Stimulated activated CD4-positive, alpha-beta T cell treated with anti-CD3 and anti-CD28 coated beads, Interleukin-1b, Interleukin-23, amount 100 ng/mL, for 1 hour (primary cell): ENCODE measurements around the gene ZDHHC11.
"Not testable (repeated sequence)": the region's sequence is repeated elsewhere in the genome, so short reads cannot be mapped to it uniquely, and the experiment has no call there.

Experiments used
- DNase-seq, 2 donors: peaks; one replicate each; pipeline ENCODE4 v3.0.0-alpha.2; 2020; ENCODE audit warnings: low read depth in 2 of 2

The ZDHHC11 gene

DNA sequence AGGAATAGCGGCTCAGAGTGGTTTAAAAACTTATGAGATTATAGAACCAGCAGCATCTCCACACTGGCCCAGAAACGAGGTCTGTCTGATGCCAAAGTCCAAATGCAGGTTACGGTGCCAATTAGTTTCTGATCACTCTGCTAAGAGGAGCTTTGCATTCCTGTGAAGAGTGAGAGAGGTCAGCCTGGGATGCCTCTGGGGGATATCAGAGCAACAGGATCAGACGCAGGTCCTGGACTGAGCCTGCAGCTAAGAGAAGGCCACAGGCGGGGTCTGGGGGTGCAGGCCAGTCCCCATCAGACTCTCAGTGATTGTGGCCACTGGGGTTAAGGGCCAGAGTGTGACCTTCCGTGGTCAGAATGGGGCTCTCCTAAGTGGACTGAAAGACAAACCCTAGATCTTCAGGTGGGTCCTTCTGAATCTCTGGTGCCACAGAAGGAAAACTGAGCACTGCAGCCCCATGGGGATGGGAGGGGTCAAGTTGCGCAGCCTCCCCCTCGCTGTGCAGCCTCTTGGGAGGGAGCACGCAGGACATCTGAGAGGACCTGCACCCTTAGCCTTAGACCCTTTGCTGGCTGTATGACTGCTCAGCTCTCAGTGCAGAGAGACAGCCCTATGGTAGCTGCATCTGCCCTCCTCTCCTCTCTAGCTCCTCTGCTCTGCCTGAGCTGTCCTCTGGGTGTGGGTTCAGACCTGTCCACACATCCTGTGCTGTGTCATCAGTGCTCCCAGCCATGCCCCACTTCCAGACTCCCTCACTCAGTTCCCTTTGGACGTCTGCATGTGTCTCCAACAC lies 42.9 kb downstream of the ZDHHC11 start:
- DNase-seq, result not testable (repeated sequence)

- DNase-seq, result no peak
These were observed 49.3 kb downstream of the ZDHHC11 start for GRCh38 chr5:801472-801871.

DNA sequence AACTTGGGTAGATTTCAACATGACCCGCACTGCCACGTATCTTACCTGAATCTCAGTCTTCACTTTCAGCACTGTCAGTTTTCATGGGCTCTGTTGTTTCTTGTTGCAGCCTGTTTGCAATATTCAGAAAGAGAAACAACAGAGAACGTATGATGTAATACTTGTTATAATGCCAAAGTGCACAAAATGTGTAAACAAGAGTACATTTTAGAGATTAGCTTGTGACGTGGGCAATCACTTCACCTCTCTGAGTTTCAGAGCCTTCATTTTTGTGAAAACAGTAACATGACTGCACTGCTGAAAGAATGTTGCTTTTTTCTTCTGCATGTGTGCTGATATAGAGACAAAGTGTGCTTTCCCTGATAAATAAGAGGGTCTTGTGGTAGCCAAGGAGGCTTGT lies 49.7 kb downstream of the ZDHHC11 start:
- not testable (repeated sequence) for DNase-seq

- not testable (repeated sequence) for DNase-seq
These were observed 52.2 kb downstream of the ZDHHC11 start for GRCh38 chr5:798505-799138.

DNA sequence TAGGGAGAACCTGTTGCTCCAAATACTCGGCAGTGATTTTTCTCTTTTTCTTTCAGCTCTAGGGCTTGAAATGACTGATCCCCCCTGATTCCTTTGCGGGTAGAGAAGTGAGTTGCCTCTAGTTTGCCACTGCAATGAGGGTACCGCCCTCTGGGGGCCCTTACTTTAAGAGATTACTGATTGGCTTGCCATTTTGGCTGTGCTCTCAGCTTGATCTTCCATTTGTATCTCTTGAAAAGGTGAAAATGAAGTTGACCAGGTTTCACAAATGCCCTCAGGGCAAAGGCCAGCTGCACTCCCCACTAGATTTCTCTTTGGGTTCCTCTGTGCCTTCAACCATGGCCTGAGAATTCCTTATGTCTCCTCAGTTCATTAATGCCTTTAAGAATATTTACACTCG lies 52.8 kb downstream of the ZDHHC11 start:
- DNase-seq, result not testable (repeated sequence)

- not testable (repeated sequence) for DNase-seq
These were observed 54.9 kb downstream of the ZDHHC11 start for GRCh38 chr5:795873-796272.

DNA sequence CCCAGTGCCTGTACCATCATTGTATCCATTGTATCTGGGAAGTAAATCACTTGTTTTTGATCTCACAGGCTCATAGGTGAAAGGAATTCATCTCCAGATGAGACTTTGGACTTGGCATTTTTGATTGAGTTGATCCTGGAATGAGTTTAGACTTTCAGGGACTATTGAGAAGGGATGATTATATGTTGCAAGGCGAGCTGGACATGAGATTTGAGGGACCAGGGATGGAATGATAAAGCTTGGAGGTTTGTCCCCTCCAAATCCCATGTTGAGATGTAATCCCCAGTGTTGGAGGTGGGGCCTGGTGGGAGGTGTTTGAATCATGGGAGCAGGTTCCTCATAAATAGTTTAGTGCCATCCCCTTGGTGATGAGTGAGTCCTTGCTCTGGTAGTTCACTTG lies 55.8 kb downstream of the ZDHHC11 start:
- not testable (repeated sequence) for DNase-seq

DNA sequence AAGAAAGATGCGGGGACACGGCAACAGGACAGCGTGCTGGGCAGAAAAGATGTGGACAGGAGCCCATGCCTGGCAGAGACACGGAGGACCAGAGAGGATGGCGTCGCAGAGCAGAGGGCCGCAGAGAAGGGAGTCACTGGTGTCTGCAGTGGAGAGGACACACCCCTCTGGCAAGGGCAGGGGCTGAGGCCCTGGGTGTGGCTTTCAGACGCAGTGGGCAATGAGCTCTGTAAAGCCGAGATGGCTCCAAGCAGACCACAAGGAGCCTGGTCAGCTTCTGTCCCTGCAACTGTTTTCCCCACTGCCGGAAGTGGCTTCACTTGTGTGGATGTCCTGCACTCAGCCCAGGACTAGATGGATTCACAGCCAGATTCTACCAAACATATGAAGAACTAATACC lies 62.1 kb downstream of the ZDHHC11 start:
- not testable (repeated sequence) for DNase-seq

- not testable (repeated sequence) for DNase-seq
These were observed 62.9 kb downstream of the ZDHHC11 start for GRCh38 chr5:787857-788233.

DNA sequence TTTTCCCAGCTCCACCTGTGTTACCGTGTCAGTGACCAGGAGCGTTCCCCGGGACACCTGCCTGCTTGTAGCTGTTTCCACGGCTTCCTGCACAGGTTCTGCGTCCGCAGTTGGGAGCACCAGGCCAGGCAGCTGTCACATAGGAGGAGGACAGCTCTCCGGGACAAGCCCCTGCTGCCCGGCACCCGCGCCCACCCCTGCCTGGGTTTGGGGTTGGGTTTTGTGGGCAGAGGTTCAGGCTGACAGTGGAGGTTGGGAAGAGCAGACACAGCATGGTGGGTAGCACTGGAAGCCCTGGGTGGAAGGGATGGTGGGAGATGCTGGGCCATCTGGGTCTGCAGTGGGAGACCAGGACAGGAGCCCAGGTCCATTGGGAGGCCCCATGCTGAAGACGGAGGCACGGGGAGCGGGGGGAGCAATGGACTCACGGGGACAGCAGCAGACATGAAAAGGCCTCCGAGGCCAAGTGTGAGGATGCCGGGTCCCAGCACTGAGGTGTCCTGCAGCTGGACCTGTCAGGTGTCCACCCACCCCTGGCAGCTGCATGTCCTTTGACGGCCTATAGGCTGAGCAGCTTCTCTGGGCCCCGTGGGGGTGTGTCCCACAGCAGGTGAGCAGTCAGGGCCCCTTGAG lies 63.4 kb downstream of the ZDHHC11 start:
- not testable (repeated sequence) for DNase-seq

DNA sequence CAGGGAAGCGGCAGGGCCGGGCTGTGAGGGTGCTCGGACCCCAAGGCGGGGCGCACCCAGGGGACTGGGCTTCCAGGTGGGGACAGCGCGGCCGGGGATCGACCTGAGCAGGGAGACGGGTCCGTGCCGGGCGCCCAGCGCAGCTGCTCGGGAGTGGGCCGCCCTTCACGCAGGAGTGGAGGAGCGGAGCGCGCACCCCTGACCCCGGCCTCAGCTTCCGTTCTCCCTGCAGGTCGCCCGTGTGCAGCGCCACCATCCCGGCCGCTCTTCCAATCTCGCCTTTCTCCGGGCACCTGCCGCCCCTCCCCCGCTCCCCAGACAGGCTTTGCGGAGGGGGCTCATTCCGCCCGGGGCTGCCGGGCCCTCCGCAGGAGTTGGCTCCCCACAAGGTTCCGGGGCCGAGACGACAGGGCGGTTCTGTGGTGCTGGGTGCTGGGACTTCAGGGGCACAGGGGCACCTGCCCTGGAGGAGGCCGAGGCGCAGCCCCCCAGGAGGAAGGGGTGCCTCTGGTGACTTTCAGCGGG lies 65.5 kb downstream of the ZDHHC11 start:
- not testable (repeated sequence) for DNase-seq

DNA sequence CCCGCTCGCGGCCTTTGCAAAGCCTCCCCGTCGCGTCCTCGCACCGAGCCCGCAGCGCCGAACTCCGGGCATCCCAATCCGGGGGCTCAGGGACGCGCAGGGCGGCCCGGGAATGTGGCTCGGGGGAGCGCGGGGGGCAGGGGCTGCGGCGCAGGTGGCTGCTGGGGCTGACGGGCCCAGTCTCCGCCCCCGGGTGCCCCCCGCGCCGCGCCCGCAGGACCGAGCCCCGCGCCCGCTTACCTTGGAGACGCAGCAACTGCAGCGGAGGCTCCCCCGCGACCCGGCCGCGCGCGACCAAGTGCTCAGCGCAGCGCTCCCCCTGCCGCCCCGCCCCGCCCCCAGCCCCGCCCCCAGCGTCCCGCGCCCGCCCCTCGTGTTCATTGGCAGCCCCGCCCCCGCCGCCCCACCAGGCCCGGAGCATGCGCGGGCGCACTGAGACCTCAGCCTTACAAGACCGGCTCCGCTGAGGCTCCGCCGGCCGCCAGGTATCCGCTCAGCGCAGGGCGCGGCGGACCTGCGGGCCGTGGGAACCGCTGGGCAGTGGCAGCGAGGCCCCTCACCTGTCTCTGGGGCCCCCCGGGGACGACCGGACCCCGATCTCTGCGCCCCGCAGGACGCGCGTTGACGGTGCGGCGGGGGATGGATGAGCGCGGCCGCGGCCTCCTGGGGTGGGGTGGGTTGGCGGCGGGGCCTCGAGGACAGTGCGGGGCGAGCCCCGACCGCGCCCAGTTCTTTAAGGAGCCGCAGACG lies 66.2 kb downstream of the ZDHHC11 start, which contains the start of gene ZDHHC11B:
ZDHHC11B (minus strand) TSS at position 302 of the 750 bp plus-strand sequence. CDS start 17,810 bp downstream, outside the sequence.
- DNase-seq, result peak; percentile 89 to 93

DNA sequence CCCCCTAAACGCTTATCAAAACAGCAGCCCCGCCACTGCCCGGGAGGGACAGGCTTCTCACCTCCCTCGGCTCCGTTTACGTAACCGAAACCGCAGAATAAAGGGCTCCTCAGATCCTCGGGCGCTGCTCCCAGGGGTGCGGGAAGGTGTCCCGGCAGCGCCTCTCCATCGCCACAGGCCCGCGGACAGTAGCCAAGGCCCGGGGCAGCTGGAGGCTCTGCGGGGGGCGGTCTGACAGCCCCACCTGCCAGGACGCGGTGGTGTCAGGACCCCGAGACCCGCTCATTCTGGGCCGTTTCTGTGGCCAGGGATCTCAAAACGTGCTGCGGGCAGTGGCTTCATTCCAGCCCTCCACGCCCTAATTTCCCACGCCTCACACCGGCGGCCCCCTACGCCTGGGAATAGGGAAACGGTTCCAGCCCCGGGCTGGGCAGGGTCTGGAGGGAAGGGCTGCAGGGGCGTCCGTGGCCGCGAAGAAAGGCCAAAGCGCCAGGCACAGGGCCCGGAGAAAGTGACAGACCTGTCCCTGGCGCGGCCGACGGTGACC lies 66.8 kb downstream of the ZDHHC11 start:
- DNase-seq, result not testable (repeated sequence)

- not testable (repeated sequence) for DNase-seq
These were observed 67.6 kb downstream of the ZDHHC11 start for GRCh38 chr5:783049-783802.

DNA sequence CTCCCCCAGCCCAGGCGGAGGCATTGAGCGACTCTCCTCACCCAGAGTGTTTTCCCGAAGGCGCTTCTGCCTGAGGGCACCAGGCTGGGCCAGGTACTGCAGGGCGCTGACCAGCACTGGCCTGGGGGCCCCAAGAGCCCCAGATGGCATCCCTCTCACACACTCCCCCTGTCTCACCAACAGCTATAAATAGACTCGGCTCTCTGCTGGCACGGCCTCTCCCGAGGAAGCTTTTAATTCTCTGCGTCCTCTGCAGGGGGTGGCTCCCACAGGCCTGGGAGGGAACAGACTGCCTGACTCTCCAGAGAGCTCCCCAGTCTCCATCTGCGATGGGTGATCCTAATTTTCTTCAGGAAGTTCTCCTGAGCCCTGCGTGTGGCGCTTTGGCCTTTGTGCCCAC lies 68.4 kb downstream of the ZDHHC11 start:
- not testable (repeated sequence) for DNase-seq

DNA sequence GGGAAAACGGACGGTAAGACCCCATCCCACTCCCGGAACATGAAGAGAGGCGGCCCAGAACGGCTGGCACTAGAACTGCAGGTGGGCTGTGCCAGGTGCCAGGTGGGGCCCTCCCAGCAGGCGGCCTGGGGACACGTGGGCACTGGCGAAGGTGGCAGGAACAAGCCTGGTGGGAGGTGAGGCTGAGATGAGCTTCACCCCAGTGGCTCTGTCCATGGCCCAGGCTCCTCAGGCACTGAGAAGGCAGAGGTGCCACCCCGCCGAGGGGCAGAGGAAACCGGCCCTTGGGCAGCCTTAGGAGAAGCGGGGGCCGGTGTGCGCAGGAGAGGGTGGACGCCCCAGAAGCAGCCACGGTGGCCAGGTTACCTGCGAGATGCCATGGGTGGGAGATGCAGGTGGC lies 70.2 kb downstream of the ZDHHC11 start:
- not testable (repeated sequence) for DNase-seq

DNA sequence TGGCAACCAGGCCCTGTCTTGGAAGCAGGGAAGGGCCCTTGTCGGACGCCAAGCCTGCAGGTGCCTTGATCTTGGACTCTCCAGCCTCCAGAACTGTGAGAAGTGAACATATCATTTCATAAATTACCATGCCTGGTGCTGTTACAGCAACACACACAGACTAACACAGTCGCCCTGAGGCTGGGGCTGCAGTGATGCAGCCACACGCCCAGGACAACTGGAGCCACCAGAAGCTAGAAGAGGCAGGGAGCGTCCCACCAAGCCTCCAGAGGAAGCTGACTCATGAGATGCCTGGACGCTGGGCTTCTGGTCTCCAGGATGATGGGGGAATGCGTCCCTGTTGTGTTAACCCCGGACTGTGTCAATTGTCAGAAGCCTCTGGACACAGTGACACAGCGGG lies 71.8 kb downstream of the ZDHHC11 start:
- not testable (repeated sequence) for DNase-seq

DNA sequence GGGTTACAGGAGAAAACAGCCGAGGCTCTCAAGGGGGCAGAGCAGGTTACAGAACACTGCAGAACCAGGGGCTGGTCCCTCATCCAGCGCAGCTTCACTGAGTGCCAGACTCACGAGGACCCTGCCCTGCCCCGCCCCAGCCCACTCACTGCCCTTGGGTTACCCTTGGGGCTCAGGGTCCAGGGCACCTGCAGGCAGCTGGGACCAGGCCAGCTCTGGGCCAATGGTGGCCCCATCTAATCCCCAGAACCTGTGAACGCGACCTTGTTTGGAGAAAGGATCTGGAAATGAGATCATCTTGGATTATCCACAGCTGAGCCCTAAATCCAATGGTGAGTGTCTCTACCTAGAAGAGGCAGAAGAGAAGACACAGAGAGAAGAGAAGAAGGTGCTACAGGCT lies 72.4 kb downstream of the ZDHHC11 start:
- not testable (repeated sequence) for DNase-seq

- no peak for DNase-seq
These were observed 73.0 kb downstream of the ZDHHC11 start for GRCh38 chr5:777756-778161.
